Measurements from ENCODE around the gene AP4E1. TPM values are rescaled to one million over a fixed set of nuclear protein-coding genes. Genes with fewer than 3 reads are reported as not detected.
"Not testable (repeated sequence)": the region's sequence is repeated elsewhere in the genome, so short reads cannot be mapped to it uniquely, and the experiment has no call there.

Gene AP4E1
- total RNA-seq, 1 donor from 2014 or later: 6.0 TPM

GRCh38 chr15:50996641-50997040 lies 88.2 kb downstream of the AP4E1 start:
- ATAC-seq (ENCODE audit: poor library complexity) (no peak), DNase-seq (no peak)
- intact Hi-C loops (cut with DNase I): no loop called here

- no peak for DNase-seq
- ATAC-seq (ENCODE audit: poor library complexity): no peak
- intact Hi-C loops (cut with DNase I): no loop called here
Measured at GRCh38 chr15:50997371-50998051, 89.0 kb downstream of the AP4E1 start.

GRCh38 chr15:51004103-51004551 lies 95.6 kb downstream of the AP4E1 start:
- no peak for DNase-seq
- no peak for ATAC-seq (ENCODE audit: poor library complexity)
- intact Hi-C loops (cut with DNase I): no loop called here

DNA sequence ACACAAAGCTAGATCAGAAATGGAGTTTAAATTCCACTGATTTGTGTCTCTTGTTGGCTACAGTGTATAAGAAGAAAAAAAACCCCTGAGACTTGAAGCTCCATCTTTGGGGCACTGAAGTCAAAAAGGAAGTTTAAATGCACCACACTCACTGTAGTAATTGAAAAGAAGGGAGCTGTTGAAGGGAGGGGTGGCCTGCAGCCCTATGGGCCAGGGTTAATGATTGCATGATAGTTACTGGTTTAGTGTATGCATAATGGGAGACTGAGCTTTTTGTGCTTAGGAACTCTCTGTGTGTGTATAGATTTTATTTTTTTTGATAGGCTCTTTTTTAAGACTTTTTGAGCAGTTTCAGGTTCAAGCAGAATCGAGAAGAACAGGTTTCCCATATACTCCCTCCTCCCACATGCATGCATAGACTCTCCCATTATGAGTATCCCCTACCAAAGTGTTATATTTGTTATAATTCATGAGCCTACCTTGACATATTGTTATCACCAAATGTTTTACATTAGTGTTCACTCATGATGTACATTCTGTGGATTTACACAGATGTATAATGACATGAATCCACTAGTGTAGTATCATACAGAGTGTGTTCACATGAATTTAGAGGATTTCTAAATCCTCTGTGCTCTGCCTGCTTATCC lies 98.0 kb downstream of the AP4E1 start:
- intact Hi-C loops (cut with DNase I): no loop called here
- no peak for ATAC-seq (ENCODE audit: poor library complexity)
- DNase-seq: no peak

GRCh38 chr15:51007131-51007666 lies 98.7 kb downstream of the AP4E1 start:
- ATAC-seq (ENCODE audit: poor library complexity) (no peak), DNase-seq (no peak)
- intact Hi-C loops (cut with DNase I): no loop called here

- intact Hi-C loops (cut with DNase I): no loop called here
- no peak for DNase-seq
- no peak for ATAC-seq (ENCODE audit: poor library complexity)
Measured at GRCh38 chr15:51011212-51011611, 102.7 kb downstream of the AP4E1 start.

- DNase-seq: no peak
- no peak for ATAC-seq (ENCODE audit: poor library complexity)
- intact Hi-C loops (cut with DNase I): no loop called here
Measured at GRCh38 chr15:51016615-51017014, 108.1 kb downstream of the AP4E1 start.

DNA sequence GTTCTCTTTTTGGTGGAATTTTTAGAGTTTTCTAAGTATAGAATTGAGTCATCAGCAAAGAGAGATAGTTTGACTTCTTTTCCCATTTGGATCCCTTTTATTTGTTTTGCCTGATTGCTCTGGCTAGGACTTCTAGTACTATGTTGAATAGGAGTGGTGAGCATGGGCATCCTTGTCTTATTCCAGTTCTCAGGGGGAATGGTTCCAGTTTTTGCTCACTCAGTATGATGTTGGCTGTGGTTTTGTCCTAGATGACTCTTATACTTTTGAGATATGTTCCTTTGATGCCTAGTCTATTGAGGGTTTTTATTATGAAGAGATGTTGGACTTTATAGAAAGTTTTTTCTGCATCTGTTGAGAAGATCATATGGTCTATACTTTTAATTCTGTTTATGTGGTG lies 113.7 kb downstream of the AP4E1 start:
- intact Hi-C loops (cut with DNase I): no loop called here
- ATAC-seq (ENCODE audit: poor library complexity) (no peak), DNase-seq (no peak)

- DNase-seq (no peak), ATAC-seq (ENCODE audit: poor library complexity) (no peak)
- intact Hi-C loops (cut with DNase I): no loop called here
Measured at GRCh38 chr15:51023499-51023898, 115.0 kb downstream of the AP4E1 start.

DNA sequence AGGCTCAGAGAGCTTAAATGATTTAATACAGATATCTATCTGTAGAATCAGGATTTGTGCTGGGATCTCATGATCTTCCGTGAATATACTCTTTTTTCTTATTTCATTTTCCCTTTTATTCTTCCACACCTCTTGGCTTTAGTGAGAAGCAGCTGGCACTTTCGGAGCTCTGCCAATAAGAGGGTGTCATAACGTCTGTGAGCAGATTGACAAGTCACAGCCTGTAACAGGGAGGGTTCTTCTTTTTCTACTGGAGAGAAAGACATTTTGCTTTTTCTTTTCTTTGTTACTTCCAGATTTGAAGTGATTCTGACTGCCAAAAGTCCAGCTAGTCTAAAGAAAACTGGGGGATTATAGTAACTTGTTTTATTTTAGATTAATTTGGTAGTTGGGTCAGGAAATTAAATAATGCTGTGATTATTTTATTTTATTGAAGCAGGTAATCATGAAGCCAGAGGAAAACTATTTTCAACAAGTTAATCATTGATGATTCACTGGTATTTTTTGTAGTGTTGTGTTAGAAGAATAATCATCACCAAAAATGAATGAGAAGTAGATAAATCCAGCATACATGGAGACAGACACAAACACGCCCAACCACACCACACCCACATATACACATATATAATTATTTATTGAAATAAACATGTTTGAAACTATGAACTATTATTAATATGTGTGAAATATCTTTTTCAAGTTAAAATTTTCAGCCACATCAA lies 116.4 kb downstream of the AP4E1 start:
- ATAC-seq (ENCODE audit: poor library complexity) (peak; percentile 49), DNase-seq (no peak)
- intact Hi-C loops (cut with DNase I): no loop called here

DNA sequence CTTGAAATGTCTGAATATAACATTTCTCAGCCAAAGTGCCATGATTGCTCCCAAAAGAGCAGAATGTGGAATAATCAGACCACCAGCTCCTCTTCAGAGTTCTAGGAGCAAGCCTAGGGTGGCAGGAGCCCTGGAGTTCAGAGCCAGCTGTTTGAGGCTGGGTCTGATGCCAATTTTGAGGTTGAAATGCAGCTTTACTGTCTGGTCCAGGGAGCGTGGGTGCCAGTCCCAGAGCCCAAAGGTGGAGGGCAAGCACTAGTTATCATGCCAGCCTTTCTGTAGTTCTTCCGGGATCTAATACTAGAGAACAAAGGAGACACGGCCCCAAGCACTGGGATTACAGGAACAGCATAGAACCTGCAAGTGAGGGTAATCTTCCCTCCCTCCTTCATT lies 117.0 kb downstream of the AP4E1 start:
- intact Hi-C loops (cut with DNase I): no loop called here
- ATAC-seq (ENCODE audit: poor library complexity) (no peak), DNase-seq (no peak)

GRCh38 chr15:51030649-51031316 lies 122.3 kb downstream of the AP4E1 start:
- ATAC-seq (ENCODE audit: poor library complexity): no peak
- intact Hi-C loops (cut with DNase I): no loop called here

GRCh38 chr15:51037474-51037873 lies 129.0 kb downstream of the AP4E1 start:
- DNase-seq; ATAC-seq (ENCODE audit: poor library complexity); intact Hi-C loops (cut with DNase I): not testable (repeated sequence)

More at GRCh38 chr15:51030649-51031316, 122.3 kb downstream of the AP4E1 start:
- DNase-seq: no peak

DNA sequence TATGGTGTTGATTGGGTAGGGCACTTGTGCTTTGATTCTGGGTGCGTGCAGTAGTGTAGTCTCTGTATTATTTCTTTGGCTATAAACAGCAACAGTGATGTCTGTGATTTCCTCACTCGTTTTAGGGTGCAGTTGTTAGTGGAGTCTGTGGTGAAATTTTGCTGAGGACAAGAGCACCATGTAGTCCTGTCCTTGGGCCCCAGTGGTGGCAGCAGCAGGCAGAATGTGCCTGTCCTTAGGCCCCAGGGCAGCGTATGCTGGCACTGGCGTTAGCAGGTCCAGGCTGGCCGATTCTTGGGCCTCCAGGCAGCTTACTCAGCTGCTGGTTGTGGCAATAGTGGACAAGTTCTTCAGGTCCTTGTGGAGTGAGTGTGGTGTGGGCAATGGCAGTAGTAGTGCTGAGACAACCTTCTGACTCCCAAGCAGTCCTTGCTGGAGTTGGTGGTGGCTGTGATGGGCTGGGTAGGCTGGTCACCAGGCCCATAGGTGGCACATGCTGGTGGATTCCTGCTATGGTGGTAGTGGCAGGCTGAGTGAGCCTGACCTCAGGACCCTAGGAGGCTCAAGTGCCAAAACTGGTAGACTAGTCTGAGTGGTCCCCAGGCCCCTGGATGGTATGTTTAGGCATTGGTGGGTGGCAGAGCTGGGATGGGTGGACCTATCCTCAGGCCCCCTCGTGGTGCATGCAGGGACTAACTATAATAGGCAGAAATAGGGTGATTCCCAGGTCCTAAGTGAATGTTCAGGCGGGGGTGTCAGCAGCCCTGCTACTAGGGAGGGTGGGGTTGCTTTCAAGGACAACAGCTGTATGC lies 129.9 kb downstream of the AP4E1 start:
- ATAC-seq (ENCODE audit: poor library complexity) (no peak), DNase-seq (no peak)
- intact Hi-C loops (cut with DNase I): no loop called here

GRCh38 chr15:51038974-51039319 lies 130.5 kb downstream of the AP4E1 start:
- intact Hi-C loops (cut with DNase I): no loop called here

GRCh38 chr15:51044037-51044727 lies 135.7 kb downstream of the AP4E1 start:
- ATAC-seq (ENCODE audit: poor library complexity) (no peak), DNase-seq (no peak)
- intact Hi-C loops (cut with DNase I): no loop called here

More at GRCh38 chr15:51038974-51039319, 130.5 kb downstream of the AP4E1 start:
- no peak for ATAC-seq (ENCODE audit: poor library complexity)
- no peak for DNase-seq

- ATAC-seq (ENCODE audit: poor library complexity) (no peak), DNase-seq (no peak)
- intact Hi-C loops (cut with DNase I): no loop called here
Measured at GRCh38 chr15:51046016-51046415, 137.5 kb downstream of the AP4E1 start.
